Ascending aorta (tissue), 2 donors: ENCODE results near the gene RALGPS2. TPM values are rescaled to one million over a fixed set of nuclear protein-coding genes. Genes with fewer than 3 reads are reported as not detected.
"Not testable (repeated sequence)": the region's sequence is repeated elsewhere in the genome, so short reads cannot be mapped to it uniquely, and the experiment has no call there.

Source experiments
- DNase-seq, 2 donors: peaks; one replicate each; pipeline ENCODE4 v3.0.0-alpha.2; 2019; ENCODE audit warnings: low spot score in 2 of 2
- H3K27ac ChIP-seq, 2 donors: fragments of 200-600 bp; sonication (generic); one replicate each; pipeline ENCODE4 v1.5.1; 2016 to 2017; ENCODE audit warnings: mild to moderate bottlenecking in 1 of 2
- H3K27me3 ChIP-seq: fragments of 200-600 bp; sonication (generic); one replicate; pipeline ENCODE4 v1.5.1; 2017
- H3K36me3 ChIP-seq, 2 donors: fragments of 200-600 bp; sonication (generic); one replicate each; pipeline ENCODE4 v1.5.1; 2016
- H3K4me1 ChIP-seq, 2 donors: fragments of 200-600 bp; sonication (generic); one replicate each; pipeline ENCODE4 v1.5.1; 2016 to 2017; ENCODE audit warnings: mild to moderate bottlenecking in 1 of 2
- H3K4me3 ChIP-seq, 2 donors: fragments of 200-600 bp; sonication (generic); one replicate each; pipeline ENCODE4 v1.5.1; 2016 to 2017; ENCODE audit warnings: mild to moderate bottlenecking in 1 of 2
- H3K9me3 ChIP-seq, 2 donors: fragments of 200-600 bp; sonication (generic); one replicate each; pipeline ENCODE4 v1.5.1; 2016
- intact Hi-C: fragments of 100-400 bp; cut with DNase I; formaldehyde crosslinking; loops from one replicate; pipeline ENCODE4 v1.15.1; 2023
- total RNA-seq: library from RNA; depleted of rRNA; stranded (reverse); fragments of >200 nt; gene quantifications from one replicate; pipeline ENCODE4 v1.1.0, GENCODE V29; 2016
- TF ChIP-seq, protein P1 (sequence below), 3 experiments: fragments of 200-600 bp in 2 of 3; fragments of 450-650 bp in 1 of 3; sonication (generic) in 2 of 3; IDR thresholded peaks; one replicate each; pipeline ENCODE4 v1.5.1; 2016 to 2019; ENCODE audit warnings: antibody characterized with exemption in 3 of 3, mild to moderate bottlenecking in 1 of 3, moderate library complexity in 1 of 3

Gene RALGPS2
- total RNA-seq, 1 donor from 2014 or later: 2.2 TPM

DNA sequence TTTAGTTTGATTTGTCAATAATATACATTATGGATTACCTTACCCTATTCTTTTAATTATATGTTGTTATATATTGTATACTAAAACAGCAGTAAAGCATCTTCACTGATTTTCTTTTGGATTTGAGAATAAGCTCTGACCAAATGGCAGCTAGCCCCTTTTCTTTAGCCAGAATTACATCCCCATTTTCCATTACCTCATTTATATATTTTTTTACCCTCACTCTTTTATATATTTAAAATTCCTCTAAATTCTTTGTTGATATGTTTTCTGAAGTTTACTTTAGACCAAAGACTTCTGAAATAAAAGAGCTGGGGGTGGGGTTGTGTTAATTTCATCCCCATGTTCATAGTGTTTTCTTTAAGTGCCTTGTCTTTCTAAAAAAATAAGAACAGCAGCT lies 121.3 kb downstream of the RALGPS2 start:
- Histone ChIP-seq H3K27me3 (no peaks in the 10 kb centered on the region), H3K27ac (no peak overlapping the region)
- intact Hi-C loops: no loop called here

GRCh38 chr1:178847396-178847849 lies 122.4 kb downstream of the RALGPS2 start:
- Histone ChIP-seq H3K27ac (no peak overlapping the region), H3K36me3 (no peaks in the 10 kb centered on the region), H3K27me3 (no peaks in the 10 kb centered on the region), H3K9me3 (no peaks in the 10 kb centered on the region), H3K4me3 (no peak overlapping the region), H3K4me1 (no peaks in the 10 kb centered on the region)
- DNase-seq: no peak
- intact Hi-C loops: no loop called here
- TF ChIP-seq, protein P1, sequence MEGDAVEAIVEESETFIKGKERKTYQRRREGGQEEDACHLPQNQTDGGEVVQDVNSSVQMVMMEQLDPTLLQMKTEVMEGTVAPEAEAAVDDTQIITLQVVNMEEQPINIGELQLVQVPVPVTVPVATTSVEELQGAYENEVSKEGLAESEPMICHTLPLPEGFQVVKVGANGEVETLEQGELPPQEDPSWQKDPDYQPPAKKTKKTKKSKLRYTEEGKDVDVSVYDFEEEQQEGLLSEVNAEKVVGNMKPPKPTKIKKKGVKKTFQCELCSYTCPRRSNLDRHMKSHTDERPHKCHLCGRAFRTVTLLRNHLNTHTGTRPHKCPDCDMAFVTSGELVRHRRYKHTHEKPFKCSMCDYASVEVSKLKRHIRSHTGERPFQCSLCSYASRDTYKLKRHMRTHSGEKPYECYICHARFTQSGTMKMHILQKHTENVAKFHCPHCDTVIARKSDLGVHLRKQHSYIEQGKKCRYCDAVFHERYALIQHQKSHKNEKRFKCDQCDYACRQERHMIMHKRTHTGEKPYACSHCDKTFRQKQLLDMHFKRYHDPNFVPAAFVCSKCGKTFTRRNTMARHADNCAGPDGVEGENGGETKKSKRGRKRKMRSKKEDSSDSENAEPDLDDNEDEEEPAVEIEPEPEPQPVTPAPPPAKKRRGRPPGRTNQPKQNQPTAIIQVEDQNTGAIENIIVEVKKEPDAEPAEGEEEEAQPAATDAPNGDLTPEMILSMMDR (IDR thresholded peaks at IDR 0.05): no peak

More for the DNA sequence above, 121.3 kb downstream of the RALGPS2 start:
- Histone ChIP-seq H3K4me3 (no peak overlapping the region), H3K9me3 (no peaks in the 10 kb centered on the region), H3K4me1 (no peaks in the 10 kb centered on the region), H3K36me3 (no peaks in the 10 kb centered on the region)
- no peak for DNase-seq
- TF ChIP-seq, protein P1 (IDR thresholded peaks at IDR 0.05): no peak

DNA sequence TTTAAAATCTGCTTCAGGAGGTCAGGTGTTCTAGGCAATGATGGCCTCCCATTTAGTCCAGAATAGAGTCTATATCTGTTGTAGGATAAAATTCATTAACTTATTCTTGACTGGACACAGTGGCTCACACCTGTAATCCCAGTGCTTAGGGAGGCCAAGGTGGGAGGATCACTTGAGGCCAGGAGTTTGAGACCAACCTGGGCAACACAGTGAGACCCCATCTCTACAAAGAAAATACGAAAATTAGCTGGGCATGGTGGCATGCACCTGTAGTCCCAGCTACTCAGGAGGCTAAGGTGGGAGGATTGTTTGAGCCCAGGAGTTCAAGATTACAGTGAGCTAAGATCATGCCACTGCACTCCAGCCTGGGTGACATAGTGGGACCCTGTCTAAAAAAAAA lies 122.9 kb downstream of the RALGPS2 start:
- H3K36me3 ChIP-seq, H3K4me1 ChIP-seq, H3K27ac ChIP-seq, H3K9me3 ChIP-seq, intact Hi-C loops, H3K27me3 ChIP-seq, H3K4me3 ChIP-seq, DNase-seq: not testable (repeated sequence)

DNA sequence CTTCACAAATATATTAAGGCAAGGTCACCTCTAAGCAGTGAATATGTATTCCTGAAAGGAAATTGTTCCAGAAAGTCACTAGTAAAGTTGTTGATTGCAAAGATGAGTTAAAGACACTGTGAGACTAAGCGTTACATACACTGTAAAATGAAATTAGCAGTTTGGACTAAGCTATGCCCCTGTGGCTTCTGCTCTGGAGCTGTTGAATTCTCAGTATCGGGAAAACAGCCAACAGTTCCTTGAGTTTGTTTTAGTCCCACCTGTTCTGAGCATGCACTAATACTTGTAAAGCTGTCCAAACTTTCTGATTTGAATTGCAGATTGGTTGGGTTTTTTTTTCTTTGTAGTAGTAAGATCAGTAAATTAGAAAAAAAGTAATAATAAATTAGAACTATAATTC lies 124.9 kb downstream of the RALGPS2 start:
- Histone ChIP-seq H3K36me3 (no peaks in the 10 kb centered on the region), H3K9me3 (no peaks in the 10 kb centered on the region), H3K4me1 (no peaks in the 10 kb centered on the region), H3K4me3 (no peak overlapping the region), H3K27me3 (no peaks in the 10 kb centered on the region), H3K27ac (no peak overlapping the region)
- TF ChIP-seq, protein P1 (IDR thresholded peaks at IDR 0.05): no peak
- intact Hi-C loops: no loop called here
- no peak for DNase-seq

- no peaks in the 10 kb centered on the region for H3K36me3 ChIP-seq
- DNase-seq: no peak
- TF ChIP-seq, protein P1 (IDR thresholded peaks at IDR 0.05): no peak
- intact Hi-C loops: no loop called here
- no peak overlapping the region for H3K4me3 ChIP-seq
- H3K4me1 ChIP-seq: no peaks in the 10 kb centered on the region
- H3K9me3 ChIP-seq: no peaks in the 10 kb centered on the region
- no peak overlapping the region for H3K27ac ChIP-seq
- H3K27me3 ChIP-seq: no peaks in the 10 kb centered on the region
Measured at GRCh38 chr1:178857126-178857525, 132.1 kb downstream of the RALGPS2 start.

GRCh38 chr1:178862416-178862815 lies 137.4 kb downstream of the RALGPS2 start:
- TF ChIP-seq, protein P1 (IDR thresholded peaks at IDR 0.05): no peak
- Histone ChIP-seq H3K27me3 (no peaks in the 10 kb centered on the region), H3K36me3 (no peaks in the 10 kb centered on the region), H3K4me1 (no peaks in the 10 kb centered on the region), H3K27ac (no peak overlapping the region), H3K9me3 (no peaks in the 10 kb centered on the region), H3K4me3 (no peak overlapping the region)
- DNase-seq: no peak
- intact Hi-C loops: no loop called here
